ENCODE measurements around the gene MAP3K15. TPM values are rescaled to one million over a fixed set of nuclear protein-coding genes. Genes with fewer than 3 reads are reported as not detected.
A peak's percentile ranks its signal among the peaks of the same experiment; 100 is the strongest.

Gene MAP3K15
- total RNA-seq, 1 experiment from 2014 or later, result 0.06 TPM

DNA sequence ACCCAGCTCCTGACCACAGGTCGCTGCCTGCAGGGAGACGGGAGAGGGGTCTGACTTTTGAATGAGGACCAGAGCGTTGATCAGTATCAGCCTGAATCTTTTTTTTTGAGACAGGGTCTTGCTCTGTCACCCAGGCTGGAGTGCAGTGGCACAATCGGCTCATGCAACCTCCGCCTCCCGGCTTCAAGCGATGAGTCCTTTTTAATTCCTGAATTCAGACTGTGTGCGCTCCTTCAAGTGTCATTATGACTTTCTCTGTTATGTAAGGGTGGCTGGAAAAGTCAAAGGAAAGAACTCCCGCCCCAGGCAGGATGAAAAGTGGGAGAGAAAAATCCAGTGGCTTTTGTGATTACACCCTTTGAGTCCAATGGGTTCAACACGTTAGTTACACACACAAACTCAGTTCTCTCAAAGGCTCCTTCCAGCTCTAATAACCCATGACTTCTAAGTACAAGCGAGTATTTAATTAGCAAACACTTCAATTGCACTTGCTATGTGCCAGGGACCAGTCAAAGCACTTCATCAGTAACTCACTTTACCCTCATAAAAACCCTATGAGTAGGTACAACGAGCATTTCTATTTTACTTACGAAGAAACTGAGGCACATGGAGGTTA lies 127.1 kb downstream of the MAP3K15 start:
- CTCF ChIA-PET, result no interaction called here
- no peak for DNase-seq (ENCODE audit: low spot score)
- POLR2A ChIA-PET (ENCODE audit: low non-redundant PET), result no interaction called here
- Histone ChIP-seq H3K36me3 (ENCODE audit: insufficient read depth, low read length, poor library complexity, severe bottlenecking) (no peaks in the 10 kb centered on the region), H3K4me3 (ENCODE audit: low read depth, low read length, poor library complexity, severe bottlenecking) (no peak overlapping the region), H3K4me1 (ENCODE audit: insufficient read depth, low read length, poor library complexity, severe bottlenecking) (peaks cover 9% of the 10 kb centered on the region), H3K27me3 (replicated peaks; ENCODE audit: insufficient read depth, low read depth, low read length, poor library complexity) (peaks cover 8% of the 10 kb centered on the region), H3K27ac (ENCODE audit: low read depth, low read length, poor library complexity, severe bottlenecking) (no peak overlapping the region), H3K9me3 (ENCODE audit: low read depth, low read length, poor library complexity, severe bottlenecking) (no peaks in the 10 kb centered on the region)
- intact Hi-C loops (cut with micrococcal nuclease; ENCODE audit: unreplicated experiment), result no loop called here
- TF ChIP-seq CTCF (conservative IDR thresholded peaks at IDR 0.05; ENCODE audit: low read depth, low read length), result no peak
- TF ChIP-seq EZH2 (IDR thresholded peaks at IDR 0.05; ENCODE audit: borderline replicate concordance, low read depth, low read length, poor library complexity, severe bottlenecking), result no peak
- no TSS peak for BruUV-seq (replicated peaks)

- intact Hi-C loops (cut with micrococcal nuclease; ENCODE audit: unreplicated experiment), result no loop called here
- BruUV-seq (replicated peaks), result no TSS peak
- Histone ChIP-seq H3K4me1 (ENCODE audit: insufficient read depth, low read length, poor library complexity, severe bottlenecking) (peaks cover 9% of the 10 kb centered on the region), H3K27ac (ENCODE audit: low read depth, low read length, poor library complexity, severe bottlenecking) (no peak overlapping the region), H3K4me3 (ENCODE audit: low read depth, low read length, poor library complexity, severe bottlenecking) (no peak overlapping the region), H3K27me3 (replicated peaks; ENCODE audit: insufficient read depth, low read depth, low read length, poor library complexity) (peaks cover 10% of the 10 kb centered on the region), H3K9me3 (ENCODE audit: low read depth, low read length, poor library complexity, severe bottlenecking) (no peaks in the 10 kb centered on the region), H3K36me3 (ENCODE audit: insufficient read depth, low read length, poor library complexity, severe bottlenecking) (no peaks in the 10 kb centered on the region)
- POLR2A ChIA-PET (ENCODE audit: low non-redundant PET), result no interaction called here
- CTCF ChIA-PET, result interaction anchor here (0.6 kb wide), 1 partner anchor 149 kb away, joined by 3 read pairs; no protein-coding TSS in a partner anchor
- TF ChIP-seq EZH2 (IDR thresholded peaks at IDR 0.05; ENCODE audit: borderline replicate concordance, low read depth, low read length, poor library complexity, severe bottlenecking) (no peak), CTCF (conservative IDR thresholded peaks at IDR 0.05; ENCODE audit: low read depth, low read length) (no peak)
- DNase-seq (ENCODE audit: low spot score), result no peak
Measured at GRCh38 chrX:19386679-19387078, 128.6 kb downstream of the MAP3K15 start.

DNA sequence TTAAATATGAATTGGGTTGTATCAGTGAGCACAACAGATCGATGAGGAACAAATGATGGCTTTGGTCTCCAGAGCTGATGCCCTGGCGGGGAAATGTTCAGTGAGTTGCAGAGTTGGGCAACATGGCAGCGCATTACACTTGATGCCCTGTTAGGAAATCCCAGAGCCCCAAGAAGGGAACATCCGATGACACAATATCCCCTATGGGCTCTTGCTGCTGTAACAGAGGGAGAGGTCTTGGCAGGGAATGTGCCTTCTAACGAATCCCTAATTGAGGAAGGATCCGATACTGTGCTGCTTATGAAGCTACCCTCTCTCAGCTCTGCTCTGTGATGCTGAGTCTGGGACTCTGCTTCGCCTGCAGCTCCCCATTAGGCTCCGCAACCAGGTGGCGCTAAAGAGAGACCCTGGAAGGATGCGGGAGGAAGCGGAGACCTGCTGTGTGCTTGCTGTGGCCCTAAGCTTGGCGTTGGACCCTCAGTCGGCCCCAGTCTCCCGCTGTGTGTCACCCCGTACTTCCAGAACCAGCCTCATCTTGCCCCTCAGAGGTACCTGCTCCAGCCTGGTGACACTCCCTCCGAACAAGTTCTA lies 132.7 kb downstream of the MAP3K15 start:
- POLR2A ChIA-PET (ENCODE audit: low non-redundant PET), result interaction anchor here (0.5 to 0.6 kb wide), 2 partner anchors 10 to 523 kb away, joined by 3 to 8 read pairs; no protein-coding TSS in a partner anchor
- intact Hi-C loops (cut with micrococcal nuclease; ENCODE audit: unreplicated experiment), result loop anchor here (2.0 to 5.0 kb wide), 2 partner anchors 152 to 685 kb away; no protein-coding TSS in a partner anchor
- peak; percentile 71 for DNase-seq (ENCODE audit: low spot score)
- H3K4me3 ChIP-seq (ENCODE audit: low read depth, low read length, poor library complexity, severe bottlenecking), result no peak overlapping the region
- TF ChIP-seq EZH2 (IDR thresholded peaks at IDR 0.05; ENCODE audit: borderline replicate concordance, low read depth, low read length, poor library complexity, severe bottlenecking) (no peak), CTCF (conservative IDR thresholded peaks at IDR 0.05; ENCODE audit: low read depth, low read length) (peak; percentile 80)
- H3K4me1 ChIP-seq (ENCODE audit: insufficient read depth, low read length, poor library complexity, severe bottlenecking), result no peaks in the 10 kb centered on the region
- no peaks in the 10 kb centered on the region for H3K36me3 ChIP-seq (ENCODE audit: insufficient read depth, low read length, poor library complexity, severe bottlenecking)
- CTCF ChIA-PET, result interaction anchor here (1.1 to 1.2 kb wide), 3 partner anchors 11 to 153 kb away, joined by 3 to 12 read pairs (median 7); no protein-coding TSS in a partner anchor
- no peaks in the 10 kb centered on the region for H3K9me3 ChIP-seq (ENCODE audit: low read depth, low read length, poor library complexity, severe bottlenecking)
- BruUV-seq (replicated peaks), result no TSS peak
- H3K27ac ChIP-seq (ENCODE audit: low read depth, low read length, poor library complexity, severe bottlenecking), result no peak overlapping the region
- H3K27me3 ChIP-seq (replicated peaks; ENCODE audit: insufficient read depth, low read depth, low read length, poor library complexity), result peaks cover 10% of the 10 kb centered on the region
